HG02571 (cell line): ENCODE measurements around the gene NBEA.

Experiments used
- ATAC-seq: cut with Tn5 transposase; IDR thresholded peaks from one replicate; pipeline ENCODE4 v1.9.1; 2021; ENCODE audit warnings: mild to moderate bottlenecking, moderate library complexity; ENCODE audit not compliant: unreplicated experiment

Gene NBEA

GRCh38 chr13:35557475-35557874 lies 615.4 kb downstream of the NBEA start:
- ATAC-seq: no peak

- no peak for ATAC-seq
Observed at GRCh38 chr13:35561540-35561939, 619.5 kb downstream of the NBEA start.

- no peak for ATAC-seq
Observed at GRCh38 chr13:35565273-35565672, 623.2 kb downstream of the NBEA start.

- ATAC-seq: no peak
Observed at GRCh38 chr13:35566340-35566739, 624.3 kb downstream of the NBEA start.

GRCh38 chr13:35567406-35567980 lies 625.4 kb downstream of the NBEA start:
- ATAC-seq: no peak

GRCh38 chr13:35573639-35574038 lies 631.6 kb downstream of the NBEA start:
- no peak for ATAC-seq

- ATAC-seq: no peak
Observed at GRCh38 chr13:35592457-35592856, 650.4 kb downstream of the NBEA start.

GRCh38 chr13:35593651-35594050 lies 651.6 kb downstream of the NBEA start:
- no peak for ATAC-seq

- no peak for ATAC-seq
Observed at GRCh38 chr13:35594096-35594495, 652.0 kb downstream of the NBEA start.

GRCh38 chr13:35595181-35595580 lies 653.1 kb downstream of the NBEA start:
- no peak for ATAC-seq

- ATAC-seq: no peak
Observed at GRCh38 chr13:35596321-35597030, 654.4 kb downstream of the NBEA start.

- no peak for ATAC-seq
Observed at GRCh38 chr13:35597451-35597850, 655.4 kb downstream of the NBEA start.

- no peak for ATAC-seq
Observed at GRCh38 chr13:35598233-35598632, 656.2 kb downstream of the NBEA start.

GRCh38 chr13:35598790-35599369 lies 656.8 kb downstream of the NBEA start:
- no peak for ATAC-seq

GRCh38 chr13:35599384-35599783 lies 657.3 kb downstream of the NBEA start:
- no peak for ATAC-seq

- ATAC-seq: no peak
Observed at GRCh38 chr13:35600137-35600536, 658.1 kb downstream of the NBEA start.

GRCh38 chr13:35603593-35604285 lies 661.7 kb downstream of the NBEA start:
- no peak for ATAC-seq

- ATAC-seq: no peak
Observed at GRCh38 chr13:35614666-35615065, 672.6 kb downstream of the NBEA start.

- no peak for ATAC-seq
Observed at GRCh38 chr13:35617420-35617819, 675.4 kb downstream of the NBEA start.

- no peak for ATAC-seq
Observed at GRCh38 chr13:35618565-35619083, 676.6 kb downstream of the NBEA start.

- ATAC-seq: no peak
Observed at GRCh38 chr13:35621989-35622388, 679.9 kb downstream of the NBEA start.

- ATAC-seq: no peak
Observed at GRCh38 chr13:35629026-35629425, 687.0 kb downstream of the NBEA start.
